Stimulated activated CD4-positive, alpha-beta T cell treated with anti-CD3 and anti-CD28 coated beads, Interleukin-1b, Interleukin-23, amount 100 ng/mL, for 48 hours (primary cell): ENCODE results near the gene METTL25B.

Experiments used
- DNase-seq: peaks from one replicate; pipeline ENCODE4 v3.0.0-alpha.2; 2020

METTL25B gene

GRCh38 chr1:156728599-156729462 is 562 bp downstream of the METTL25B start, which contains the start of gene ISG20L2:
TSS of gene ISG20L2 (minus strand) at chr1:156728766. CDS start at chr1:156727652, 1,114 bp downstream.
- peak; percentile 98 for DNase-seq

GRCh38 chr1:156733989-156734584 is 5.8 kb downstream of the METTL25B start:
- no peak for DNase-seq

GRCh38 chr1:156738407-156738806 is 10.1 kb downstream of the METTL25B start:
- no peak for DNase-seq

- no peak for DNase-seq
Observed at GRCh38 chr1:156738916-156739315, 10.6 kb downstream of the METTL25B start.

GRCh38 chr1:156740237-156740740 is 12.0 kb downstream of the METTL25B start:
- no peak for DNase-seq

- peak; percentile 98 for DNase-seq
Observed at GRCh38 chr1:156740741-156741480, 12.6 kb downstream of the METTL25B start, which contains the start of gene MRPL24. TSS of gene MRPL24 (minus strand) at chr1:156741088. CDS start at chr1:156738704, 2,384 bp downstream.

GRCh38 chr1:156741481-156741983 is 13.3 kb downstream of the METTL25B start:
- no peak for DNase-seq

GRCh38 chr1:156742017-156742416 is 13.7 kb downstream of the METTL25B start:
- DNase-seq, result no peak

- DNase-seq, result no peak
Observed at GRCh38 chr1:156742801-156743200, 14.5 kb downstream of the METTL25B start.

GRCh38 chr1:156743367-156744302 is 15.4 kb downstream of the METTL25B start:
- no peak for DNase-seq

- no peak for DNase-seq
Observed at GRCh38 chr1:156744344-156744743, 16.1 kb downstream of the METTL25B start.

- no peak for DNase-seq
Observed at GRCh38 chr1:156744786-156745419, 16.6 kb downstream of the METTL25B start.

- no peak for DNase-seq
Observed at GRCh38 chr1:156745881-156746280, 17.6 kb downstream of the METTL25B start.

GRCh38 chr1:156746406-156746727 is 18.1 kb downstream of the METTL25B start:
- DNase-seq, result no peak

GRCh38 chr1:156746728-156747631 is 18.7 kb downstream of the METTL25B start:
- DNase-seq, result peak; percentile 54

- no peak for DNase-seq
Observed at GRCh38 chr1:156747742-156748669, 19.7 kb downstream of the METTL25B start.

GRCh38 chr1:156748670-156749418 is 20.6 kb downstream of the METTL25B start:
- DNase-seq, result no peak

GRCh38 chr1:156749419-156750118 is 21.3 kb downstream of the METTL25B start:
- no peak for DNase-seq
